ENCODE results near the gene KBTBD2. TPM values are rescaled to one million over a fixed set of nuclear protein-coding genes. Genes with fewer than 3 reads are reported as not detected.

KBTBD2 gene
- total and polyA plus RNA-seq, 2 of the 4 experiments (the other 2 are of a cell fraction) = 13.2 to 32.3 TPM

DNA sequence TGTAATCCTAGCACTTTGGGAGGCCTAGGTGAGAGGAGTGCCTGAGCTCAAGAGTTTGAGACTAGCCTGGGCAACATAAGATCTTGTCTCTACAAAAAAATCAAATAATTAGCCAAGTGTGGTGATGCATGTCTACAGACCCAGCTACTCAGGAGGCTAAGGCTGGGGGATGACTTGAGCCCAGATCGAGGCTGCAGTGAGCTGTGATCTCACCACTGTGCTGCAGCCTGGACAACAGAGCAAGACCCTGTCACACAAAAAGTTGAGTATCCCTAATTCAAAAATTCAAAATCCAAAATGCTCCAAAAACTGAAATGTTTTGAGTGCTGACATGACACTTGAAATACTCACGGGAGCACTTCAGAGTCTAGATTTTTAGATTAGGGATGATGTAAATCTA is 19.1 kb downstream of the KBTBD2 start:
- Histone ChIP-seq H3K18ac (ENCODE audit: low read depth, low read length) (no peak overlapping the region), H3K79me1 (ENCODE audit: low read depth in 1 of 2, low read length in 2 of 2) (peaks cover 37 to 67% of the 10 kb centered on the region in 2 experiments), H3K4me1 (ENCODE audit: control insufficient read depth, insufficient read depth, low read length) (peaks cover 3% of the 10 kb centered on the region; the same call in 1 of the 2 replicates), H3K27me3 (ENCODE audit: control insufficient read depth, insufficient read depth, low read length) (no peaks in the 10 kb centered on the region), H3K9me3 (ENCODE audit: control insufficient read depth, insufficient read depth, low read length) (no peaks in the 10 kb centered on the region), H2AK9ac (replicated peaks; ENCODE audit: low read depth, low read length, poor library complexity) (no peak overlapping the region), H3K36me3 (ENCODE audit: control insufficient read depth, insufficient read depth, low read length) (peaks cover 30% of the 10 kb centered on the region), H2BK20ac (ENCODE audit: low read depth, low read length) (no peak overlapping the region), H3K4me2 (ENCODE audit: low read depth, low read length) (no peak overlapping the region), H3K56ac (ENCODE audit: extremely low read depth, insufficient read depth, low read length) (no peak overlapping the region), H3K14ac (replicated peaks; ENCODE audit: low read depth, low read length) (no peak overlapping the region), H2BK5ac (ENCODE audit: low read depth, low read length, poor library complexity, severe bottlenecking) (no peak overlapping the region), H3K4me3 (ENCODE audit: insufficient read depth, low read depth, low read length) (no peak overlapping the region), H3K9ac (ENCODE audit: low read depth, low read length) (no peak overlapping the region), H2AFZ (replicated peaks; ENCODE audit: low read length, poor library complexity) (no peak overlapping the region), H2BK15ac (ENCODE audit: low read depth, low read length) (no peak overlapping the region), H3K4ac (ENCODE audit: low read depth, low read length) (no peak overlapping the region), H4K5ac (ENCODE audit: low read depth, low read length) (no peak overlapping the region), H3K23ac (ENCODE audit: low read depth, low read length) (no peak overlapping the region), H3K9me1 (ENCODE audit: insufficient read depth, low read length) (peaks cover 15% of the 10 kb centered on the region; the same call in 1 of the 2 replicates), H4K91ac (ENCODE audit: insufficient read depth, low read depth, low read length) (no peak overlapping the region), H2BK120ac (ENCODE audit: low read depth, low read length) (no peak overlapping the region), H4K8ac (ENCODE audit: low read depth in 2 of 2, low read length in 2 of 2) (no peak overlapping the region), H3K27ac (ENCODE audit: insufficient read depth, low read length) (peak overlapping the region; percentile 1; the same call in 1 of the 2 replicates), H2AK5ac (ENCODE audit: low read depth, low read length) (no peak overlapping the region), H4K20me1 (ENCODE audit: insufficient read depth, low read length) (peaks cover 30% of the 10 kb centered on the region; the same call in 1 of the 2 replicates)
- ChIA-PET POLR2A (ENCODE audit: unreplicated experiment) (no interaction called here), CTCF (no interaction called here)
- intact Hi-C loops (cut with micrococcal nuclease) (no loop called here), dilution Hi-C loops (cut with HindIII; ENCODE audit: low sequenced_read_pairs, unreplicated experiment) (no loop called here), in situ Hi-C loops (cut with MboI; ENCODE audit: low sequenced_read_pairs) (no loop called here)
- no TSS peak for BruUV-seq (replicated peaks)
- ATAC-seq (ENCODE audit: low read depth) (no peak), DNase-seq (no peak)
- no CpG with 5 or more reads among the region's 2 CpGs for WGBS, 2 experiments (ENCODE audit: extremely low coverage in 2 of 2, insufficient read length in 1 of 2)
- TF ChIP-seq, protein P1, sequence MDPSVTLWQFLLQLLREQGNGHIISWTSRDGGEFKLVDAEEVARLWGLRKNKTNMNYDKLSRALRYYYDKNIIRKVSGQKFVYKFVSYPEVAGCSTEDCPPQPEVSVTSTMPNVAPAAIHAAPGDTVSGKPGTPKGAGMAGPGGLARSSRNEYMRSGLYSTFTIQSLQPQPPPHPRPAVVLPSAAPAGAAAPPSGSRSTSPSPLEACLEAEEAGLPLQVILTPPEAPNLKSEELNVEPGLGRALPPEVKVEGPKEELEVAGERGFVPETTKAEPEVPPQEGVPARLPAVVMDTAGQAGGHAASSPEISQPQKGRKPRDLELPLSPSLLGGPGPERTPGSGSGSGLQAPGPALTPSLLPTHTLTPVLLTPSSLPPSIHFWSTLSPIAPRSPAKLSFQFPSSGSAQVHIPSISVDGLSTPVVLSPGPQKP (IDR thresholded peaks at IDR 0.05; ENCODE audit: borderline replicate concordance, low read depth, low read length) = no peak
- no peak for TF ChIP-seq RCOR1 (IDR thresholded peaks at IDR 0.05; ENCODE audit: insufficient replicate concordance, low read length)
- no peak for TF ChIP-seq NFE2L2 (IDR thresholded peaks at IDR 0.05; ENCODE audit: low read depth, low read length)
- no peak for TF ChIP-seq RAD21 (IDR thresholded peaks at IDR 0.05; ENCODE audit: low read length)
- no peak for TF ChIP-seq MAZ (IDR thresholded peaks at IDR 0.05; ENCODE audit: borderline replicate concordance, low read depth, low read length)
- TF ChIP-seq FOS (IDR thresholded peaks at IDR 0.05; ENCODE audit: low read depth, low read length) = no peak
- TF ChIP-seq CHD1 (IDR thresholded peaks at IDR 0.05; ENCODE audit: low read depth, low read length) = no peak
- TF ChIP-seq RFX5 (IDR thresholded peaks at IDR 0.05; ENCODE audit: low read depth, low read length) = no peak
- TF ChIP-seq, protein P2, sequence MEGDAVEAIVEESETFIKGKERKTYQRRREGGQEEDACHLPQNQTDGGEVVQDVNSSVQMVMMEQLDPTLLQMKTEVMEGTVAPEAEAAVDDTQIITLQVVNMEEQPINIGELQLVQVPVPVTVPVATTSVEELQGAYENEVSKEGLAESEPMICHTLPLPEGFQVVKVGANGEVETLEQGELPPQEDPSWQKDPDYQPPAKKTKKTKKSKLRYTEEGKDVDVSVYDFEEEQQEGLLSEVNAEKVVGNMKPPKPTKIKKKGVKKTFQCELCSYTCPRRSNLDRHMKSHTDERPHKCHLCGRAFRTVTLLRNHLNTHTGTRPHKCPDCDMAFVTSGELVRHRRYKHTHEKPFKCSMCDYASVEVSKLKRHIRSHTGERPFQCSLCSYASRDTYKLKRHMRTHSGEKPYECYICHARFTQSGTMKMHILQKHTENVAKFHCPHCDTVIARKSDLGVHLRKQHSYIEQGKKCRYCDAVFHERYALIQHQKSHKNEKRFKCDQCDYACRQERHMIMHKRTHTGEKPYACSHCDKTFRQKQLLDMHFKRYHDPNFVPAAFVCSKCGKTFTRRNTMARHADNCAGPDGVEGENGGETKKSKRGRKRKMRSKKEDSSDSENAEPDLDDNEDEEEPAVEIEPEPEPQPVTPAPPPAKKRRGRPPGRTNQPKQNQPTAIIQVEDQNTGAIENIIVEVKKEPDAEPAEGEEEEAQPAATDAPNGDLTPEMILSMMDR (conservative IDR thresholded peaks at IDR 0.05; ENCODE audit: low read depth, low read length) = no peak
- no peak for TF ChIP-seq SMC3 (IDR thresholded peaks at IDR 0.05; ENCODE audit: low read depth, low read length)
